GM19372 (cell line): ENCODE data around the gene SRGN.
A peak's percentile ranks its signal among the peaks of the same experiment; 100 is the strongest.
"Not testable (repeated sequence)": the region's sequence is repeated elsewhere in the genome, so short reads cannot be mapped to it uniquely, and the experiment has no call there.

Experiments used
- ATAC-seq: cut with Tn5 transposase; IDR thresholded peaks from one replicate; pipeline ENCODE4 v1.9.1; 2021; ENCODE audit warnings: mild to moderate bottlenecking, low read depth, moderate library complexity; ENCODE audit not compliant: unreplicated experiment

The SRGN gene

GRCh38 chr10:69124563-69125268 is 36.8 kb downstream of the SRGN start:
- peak; percentile 20 for ATAC-seq

GRCh38 chr10:69125554-69125953 is 37.7 kb downstream of the SRGN start:
- ATAC-seq: no peak

- ATAC-seq: no peak
Observed at GRCh38 chr10:69130251-69130650, 42.3 kb downstream of the SRGN start.

- ATAC-seq: no peak
Observed at GRCh38 chr10:69139961-69140360, 52.1 kb downstream of the SRGN start.

DNA sequence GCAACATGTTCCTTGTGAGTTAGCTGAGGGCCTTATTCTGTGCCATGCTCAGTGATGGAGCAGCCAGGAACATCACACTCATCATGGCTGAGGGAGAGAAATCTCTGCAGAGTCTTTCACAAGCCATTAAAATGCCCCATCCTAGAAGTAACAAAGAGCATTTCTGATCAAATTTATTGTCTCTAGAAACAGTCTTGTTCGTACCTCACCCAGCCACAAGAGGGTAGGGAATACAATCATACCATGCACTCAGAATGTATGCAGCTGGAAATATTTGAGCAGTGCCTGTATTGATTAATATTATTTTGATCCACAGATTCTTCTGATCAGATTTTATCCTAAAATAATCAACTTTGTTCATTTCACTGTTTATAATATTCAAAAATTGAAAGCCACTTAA is 53.4 kb downstream of the SRGN start:
- no peak for ATAC-seq

- not testable (repeated sequence) for ATAC-seq
Observed at GRCh38 chr10:69142074-69142473, 54.2 kb downstream of the SRGN start.

- no peak for ATAC-seq
Observed at GRCh38 chr10:69142983-69143382, 55.1 kb downstream of the SRGN start.

GRCh38 chr10:69145329-69145728 is 57.4 kb downstream of the SRGN start:
- ATAC-seq: no peak

- no peak for ATAC-seq
Observed at GRCh38 chr10:69145864-69146263, 58.0 kb downstream of the SRGN start.

DNA sequence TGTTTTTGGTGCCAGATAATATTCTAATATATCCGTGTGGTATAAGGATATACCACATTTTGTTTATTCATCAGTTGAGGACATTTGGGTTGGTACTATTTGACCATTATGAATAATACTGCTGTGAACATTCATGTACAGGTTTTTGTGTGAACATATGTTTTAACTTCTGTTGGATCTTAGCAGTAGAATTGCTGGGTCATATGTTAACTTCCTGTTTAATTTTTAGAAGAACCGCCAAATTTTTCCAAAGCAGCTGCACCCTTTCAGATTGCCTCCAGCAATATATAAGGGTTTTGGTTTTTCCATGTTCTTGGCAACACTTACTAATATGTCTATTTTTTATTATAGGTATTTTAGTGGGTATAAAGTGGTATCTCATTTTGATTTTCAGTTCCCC is 58.9 kb downstream of the SRGN start:
- ATAC-seq: no peak

- no peak for ATAC-seq
Observed at GRCh38 chr10:69151984-69152383, 64.1 kb downstream of the SRGN start.

DNA sequence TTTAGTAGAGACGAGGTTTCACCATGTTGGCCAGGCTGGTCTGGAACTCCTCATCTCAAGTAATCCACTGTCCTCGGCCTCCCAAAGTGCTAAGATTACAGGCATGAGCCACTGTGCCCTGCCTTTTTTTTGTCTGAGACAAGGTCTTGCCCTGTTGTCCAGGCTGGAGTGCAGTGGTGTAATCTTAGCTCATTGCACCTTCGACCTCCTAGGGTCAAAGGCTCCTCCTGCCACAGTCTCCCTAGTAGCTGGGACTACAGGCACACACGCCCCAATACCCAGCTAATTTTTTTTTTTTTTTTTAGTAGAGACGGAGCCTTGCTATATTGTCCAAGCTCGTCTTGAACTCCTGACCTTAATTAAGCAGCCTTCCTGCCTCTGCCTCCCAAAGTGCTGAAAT is 65.3 kb downstream of the SRGN start:
- no peak for ATAC-seq
